Nephron (organoid): ENCODE results near the gene MYT1.
"Not testable (repeated sequence)": the region's sequence is repeated elsewhere in the genome, so short reads cannot be mapped to it uniquely, and the experiment has no call there.

ENCODE experiments used
- H3K27ac Mint-ChIP-seq, 3 experiments: 2 replicates each; pipeline ENCODE4 v1.8.0; 2020; ENCODE audit warnings: mixed read lengths in 3 of 3, mild to moderate bottlenecking in 2 of 3, moderate library complexity in 1 of 3
- H3K27me3 Mint-ChIP-seq: 2 replicates; pipeline ENCODE4 v1.8.0; 2021; ENCODE audit warnings: low read depth, mild to moderate bottlenecking, moderate library complexity, mixed read lengths
- H3K36me3 Mint-ChIP-seq: 2 replicates; pipeline ENCODE4 v1.8.0; 2020; ENCODE audit warnings: low read depth, mixed read lengths
- H3K4me1 Mint-ChIP-seq: 2 replicates; pipeline ENCODE4 v1.8.0; 2020; ENCODE audit warnings: mixed read lengths
- H3K4me3 Mint-ChIP-seq, 3 experiments: 2 replicates each; pipeline ENCODE4 v1.8.0; 2020; ENCODE audit warnings: mild to moderate bottlenecking in 3 of 3, mixed read lengths in 3 of 3, moderate library complexity in 2 of 3
- H3K9me3 Mint-ChIP-seq: 2 replicates; pipeline ENCODE4 v1.8.0; 2020; ENCODE audit warnings: mixed read lengths
- TF ChIP-seq, protein P1 (sequence below), 3 experiments: fragments of 200-600 bp; sonication (generic); IDR thresholded peaks; one replicate each; pipeline ENCODE4 v1.5.0; 2021; ENCODE audit warnings: antibody characterized with exemption in 3 of 3; ENCODE audit not compliant: unreplicated experiment in 3 of 3

MYT1 gene

GRCh38 chr20:64185276-64185900 lies 21.1 kb downstream of the MYT1 start:
- TF ChIP-seq, protein P1, sequence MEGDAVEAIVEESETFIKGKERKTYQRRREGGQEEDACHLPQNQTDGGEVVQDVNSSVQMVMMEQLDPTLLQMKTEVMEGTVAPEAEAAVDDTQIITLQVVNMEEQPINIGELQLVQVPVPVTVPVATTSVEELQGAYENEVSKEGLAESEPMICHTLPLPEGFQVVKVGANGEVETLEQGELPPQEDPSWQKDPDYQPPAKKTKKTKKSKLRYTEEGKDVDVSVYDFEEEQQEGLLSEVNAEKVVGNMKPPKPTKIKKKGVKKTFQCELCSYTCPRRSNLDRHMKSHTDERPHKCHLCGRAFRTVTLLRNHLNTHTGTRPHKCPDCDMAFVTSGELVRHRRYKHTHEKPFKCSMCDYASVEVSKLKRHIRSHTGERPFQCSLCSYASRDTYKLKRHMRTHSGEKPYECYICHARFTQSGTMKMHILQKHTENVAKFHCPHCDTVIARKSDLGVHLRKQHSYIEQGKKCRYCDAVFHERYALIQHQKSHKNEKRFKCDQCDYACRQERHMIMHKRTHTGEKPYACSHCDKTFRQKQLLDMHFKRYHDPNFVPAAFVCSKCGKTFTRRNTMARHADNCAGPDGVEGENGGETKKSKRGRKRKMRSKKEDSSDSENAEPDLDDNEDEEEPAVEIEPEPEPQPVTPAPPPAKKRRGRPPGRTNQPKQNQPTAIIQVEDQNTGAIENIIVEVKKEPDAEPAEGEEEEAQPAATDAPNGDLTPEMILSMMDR (IDR thresholded peaks at IDR 0.05; ENCODE audit: unreplicated experiment in 3 of 3), result no peak
- Mint-ChIP-seq H3K4me3 (no peak overlapping the region), H3K36me3 (no peaks in the 10 kb centered on the region), H3K4me1 (peaks cover 7% of the 10 kb centered on the region), H3K27ac (no peak overlapping the region), H3K9me3 (peaks cover 3% of the 10 kb centered on the region), H3K27me3 (peaks cover 26% of the 10 kb centered on the region)

DNA sequence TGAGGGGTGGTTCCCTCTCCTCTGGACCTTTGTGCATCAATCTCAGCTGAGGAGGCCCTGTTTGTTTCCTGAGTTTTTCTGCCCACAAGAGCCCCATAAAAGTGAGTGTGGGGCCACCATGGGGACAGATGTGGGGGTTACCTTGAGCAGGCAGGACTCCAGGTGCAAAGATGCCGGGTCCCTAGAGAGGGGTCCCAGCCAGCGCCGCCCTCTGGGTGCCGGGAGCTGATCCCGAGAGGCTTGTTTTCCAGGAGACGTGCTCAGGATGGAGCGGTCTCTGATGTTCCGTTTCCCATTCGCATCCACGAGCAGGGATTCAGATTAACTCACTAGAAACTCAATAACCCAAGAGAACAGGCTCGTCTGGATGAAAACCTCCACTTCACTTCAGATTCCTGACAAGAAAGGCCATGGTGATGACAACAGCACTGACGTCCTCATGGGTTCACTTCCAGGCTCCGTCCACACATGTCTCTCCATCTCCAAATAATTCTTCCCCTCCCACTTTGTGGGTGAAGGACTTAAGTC lies 21.9 kb downstream of the MYT1 start:
- H3K4me3 Mint-ChIP-seq, result no peak overlapping the region
- no peak overlapping the region for H3K27ac Mint-ChIP-seq
- H3K36me3 Mint-ChIP-seq, result no peaks in the 10 kb centered on the region
- peaks cover 3% of the 10 kb centered on the region for H3K9me3 Mint-ChIP-seq
- TF ChIP-seq, protein P1 (IDR thresholded peaks at IDR 0.05; ENCODE audit: unreplicated experiment in 3 of 3), result no peak
- H3K27me3 Mint-ChIP-seq, result peaks cover 26% of the 10 kb centered on the region
- H3K4me1 Mint-ChIP-seq, result peaks cover 7% of the 10 kb centered on the region

DNA sequence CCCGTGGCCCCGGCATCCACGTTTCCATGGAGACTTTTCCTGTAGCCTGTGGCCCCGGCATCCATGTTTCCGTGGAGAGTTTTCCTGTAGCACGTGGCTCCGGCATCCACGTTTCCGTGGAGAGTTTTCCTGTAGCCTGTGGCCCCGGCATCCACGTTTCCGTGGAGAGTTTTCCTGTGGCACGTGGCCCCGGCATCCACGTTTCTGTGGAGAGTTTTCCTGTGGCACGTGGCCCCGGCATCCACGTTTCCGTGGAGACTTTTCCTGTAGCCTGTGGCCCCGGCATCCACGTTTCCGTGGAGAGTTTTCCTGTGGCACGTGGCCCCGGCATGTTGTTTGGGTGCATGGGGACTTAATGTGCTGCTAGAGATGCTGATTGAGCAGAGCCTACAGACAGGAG lies 23.0 kb downstream of the MYT1 start:
- H3K27ac Mint-ChIP-seq, H3K4me3 Mint-ChIP-seq, H3K9me3 Mint-ChIP-seq, H3K4me1 Mint-ChIP-seq, H3K36me3 Mint-ChIP-seq: not testable (repeated sequence)
- peaks cover 25% of the 10 kb centered on the region for H3K27me3 Mint-ChIP-seq

GRCh38 chr20:64188091-64188490 lies 23.8 kb downstream of the MYT1 start:
- H3K27ac Mint-ChIP-seq, result peak overlapping the region in 2 of 3 experiments; percentile 49 to 84
- H3K27me3 Mint-ChIP-seq, result peaks cover 25% of the 10 kb centered on the region

GRCh38 chr20:64188682-64189529 lies 24.7 kb downstream of the MYT1 start:
- no peak overlapping the region for H3K4me3 Mint-ChIP-seq
- H3K9me3 Mint-ChIP-seq, result peaks cover 3% of the 10 kb centered on the region
- H3K36me3 Mint-ChIP-seq, result no peaks in the 10 kb centered on the region
- H3K27ac Mint-ChIP-seq, result peak overlapping the region; percentile 54 to 84 (median 79)
- TF ChIP-seq, protein P1 (IDR thresholded peaks at IDR 0.05; ENCODE audit: unreplicated experiment in 3 of 3), result no peak
- peaks cover 30% of the 10 kb centered on the region for H3K27me3 Mint-ChIP-seq
- H3K4me1 Mint-ChIP-seq, result peaks cover 7% of the 10 kb centered on the region

More at GRCh38 chr20:64188091-64188490, 23.8 kb downstream of the MYT1 start:
- Mint-ChIP-seq H3K4me3 (no peak overlapping the region), H3K4me1 (peaks cover 7% of the 10 kb centered on the region), H3K9me3 (peaks cover 3% of the 10 kb centered on the region), H3K36me3 (no peaks in the 10 kb centered on the region)
- TF ChIP-seq, protein P1 (IDR thresholded peaks at IDR 0.05; ENCODE audit: unreplicated experiment in 3 of 3), result no peak

GRCh38 chr20:64189530-64189966 lies 25.3 kb downstream of the MYT1 start:
- peaks cover 32% of the 10 kb centered on the region for H3K27me3 Mint-ChIP-seq
- no peaks in the 10 kb centered on the region for H3K36me3 Mint-ChIP-seq
- H3K27ac Mint-ChIP-seq, result peak overlapping the region; percentile 54 to 84 (median 79)

More at GRCh38 chr20:64189530-64189966, 25.3 kb downstream of the MYT1 start:
- Mint-ChIP-seq H3K4me3 (no peak overlapping the region), H3K4me1 (peaks cover 7% of the 10 kb centered on the region), H3K9me3 (peaks cover 3% of the 10 kb centered on the region)
- TF ChIP-seq, protein P1 (IDR thresholded peaks at IDR 0.05; ENCODE audit: unreplicated experiment in 3 of 3), result no peak
